Tibial artery (tissue), 4 donors: Measurements from ENCODE around the gene DCUN1D4.

Experiments used
- DNase-seq, 2 donors: peaks; one replicate each; pipeline ENCODE4 v3.0.0-alpha.2; 2019
- H3K27ac ChIP-seq, 2 donors: fragments of 200-600 bp; sonication (generic) in 1 of 2; 1 replicate in 1 of 2; 2 replicates in 1 of 2; pipeline ENCODE4 v1.5.1; 2018 to 2019; ENCODE audit warnings: mild to moderate bottlenecking in 1 of 2
- H3K27me3 ChIP-seq, 2 donors: fragments of 200-600 bp; sonication (generic) in 1 of 2; one replicate each; pipeline versions ENCODE4 v1.5.1 to v1.6.0; 2016 to 2019
- H3K36me3 ChIP-seq, 3 donors: fragments of 200-600 bp; sonication (generic) in 2 of 3; one replicate each; pipeline ENCODE4 v1.5.1; 2016 to 2019; ENCODE audit warnings: mild to moderate bottlenecking in 2 of 3
- H3K4me1 ChIP-seq, 4 donors: fragments of 200-600 bp; sonication (generic) in 2 of 4; 1 replicate in 3 of 4; 2 replicates in 1 of 4; pipeline ENCODE4 v1.5.1; 2016 to 2019
- H3K4me3 ChIP-seq, 2 donors: fragments of 200-600 bp; sonication (generic) in 1 of 2; 1 replicate in 1 of 2; 2 replicates in 1 of 2; pipeline ENCODE4 v1.5.1; 2018 to 2019; ENCODE audit warnings: mild to moderate bottlenecking in 2 of 2
- H3K9me3 ChIP-seq, 3 donors: fragments of 200-600 bp; sonication (generic) in 1 of 3; one replicate each; pipeline ENCODE4 v1.5.1; 2016 to 2019
- intact Hi-C: fragments of 100-400 bp; cut with DNase I; formaldehyde crosslinking; loops from one replicate; pipeline ENCODE4 v1.15.0; 2023; ENCODE audit warnings: low total_unique reads
- TF ChIP-seq, protein P1 (sequence below), 2 experiments: fragments of 200-600 bp in 1 of 2; fragments of 450-650 bp in 1 of 2; IDR thresholded peaks; one replicate each; pipeline ENCODE4 v1.5.1; 2017 to 2019; ENCODE audit warnings: antibody characterized with exemption in 2 of 2, mild to moderate bottlenecking in 1 of 2, moderate library complexity in 1 of 2

DCUN1D4 gene

GRCh38 chr4:51918251-51918650, 75.3 kb downstream of the DCUN1D4 start:
- H3K4me3 ChIP-seq, result no peak overlapping the region
- no peaks in the 10 kb centered on the region for H3K27me3 ChIP-seq
- no peak for DNase-seq
- H3K9me3 ChIP-seq, result no peaks in the 10 kb centered on the region
- TF ChIP-seq, protein P1, sequence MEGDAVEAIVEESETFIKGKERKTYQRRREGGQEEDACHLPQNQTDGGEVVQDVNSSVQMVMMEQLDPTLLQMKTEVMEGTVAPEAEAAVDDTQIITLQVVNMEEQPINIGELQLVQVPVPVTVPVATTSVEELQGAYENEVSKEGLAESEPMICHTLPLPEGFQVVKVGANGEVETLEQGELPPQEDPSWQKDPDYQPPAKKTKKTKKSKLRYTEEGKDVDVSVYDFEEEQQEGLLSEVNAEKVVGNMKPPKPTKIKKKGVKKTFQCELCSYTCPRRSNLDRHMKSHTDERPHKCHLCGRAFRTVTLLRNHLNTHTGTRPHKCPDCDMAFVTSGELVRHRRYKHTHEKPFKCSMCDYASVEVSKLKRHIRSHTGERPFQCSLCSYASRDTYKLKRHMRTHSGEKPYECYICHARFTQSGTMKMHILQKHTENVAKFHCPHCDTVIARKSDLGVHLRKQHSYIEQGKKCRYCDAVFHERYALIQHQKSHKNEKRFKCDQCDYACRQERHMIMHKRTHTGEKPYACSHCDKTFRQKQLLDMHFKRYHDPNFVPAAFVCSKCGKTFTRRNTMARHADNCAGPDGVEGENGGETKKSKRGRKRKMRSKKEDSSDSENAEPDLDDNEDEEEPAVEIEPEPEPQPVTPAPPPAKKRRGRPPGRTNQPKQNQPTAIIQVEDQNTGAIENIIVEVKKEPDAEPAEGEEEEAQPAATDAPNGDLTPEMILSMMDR (IDR thresholded peaks at IDR 0.05), result no peak
- H3K36me3 ChIP-seq, result peaks cover 23 to 43% (median 31%) of the 10 kb centered on the region in 3 donors
- no peak overlapping the region for H3K27ac ChIP-seq
- H3K4me1 ChIP-seq, result no peaks in the 10 kb centered on the region
- intact Hi-C loops, result no loop called here

GRCh38 chr4:51923343-51923742, 80.4 kb downstream of the DCUN1D4 start:
- H3K27ac ChIP-seq, result no peak overlapping the region
- H3K4me3 ChIP-seq, result no peak overlapping the region
- intact Hi-C loops, result no loop called here
- H3K4me1 ChIP-seq, result no peaks in the 10 kb centered on the region
- TF ChIP-seq, protein P1 (IDR thresholded peaks at IDR 0.05), result no peak
- H3K27me3 ChIP-seq, result no peaks in the 10 kb centered on the region
- H3K36me3 ChIP-seq, result no peaks in the 10 kb centered on the region
- no peaks in the 10 kb centered on the region for H3K9me3 ChIP-seq
- no peak for DNase-seq

- Histone ChIP-seq H3K4me3 (no peak overlapping the region), H3K9me3 (no peaks in the 10 kb centered on the region), H3K27me3 (no peaks in the 10 kb centered on the region), H3K27ac (no peak overlapping the region), H3K4me1 (peaks cover 0 to 6% (median 0%) of the 10 kb centered on the region in 4 donors), H3K36me3 (no peaks in the 10 kb centered on the region)
- intact Hi-C loops, result no loop called here
- TF ChIP-seq, protein P1 (IDR thresholded peaks at IDR 0.05), result no peak
- no peak for DNase-seq
Measured at GRCh38 chr4:51925307-51925706, 82.4 kb downstream of the DCUN1D4 start.

GRCh38 chr4:51930557-51930956, 87.6 kb downstream of the DCUN1D4 start:
- peaks cover 0 to 21% (median 8%) of the 10 kb centered on the region in 4 donors for H3K4me1 ChIP-seq
- intact Hi-C loops, result no loop called here
- H3K27me3 ChIP-seq, result no peaks in the 10 kb centered on the region
- no peak for DNase-seq
- no peak overlapping the region for H3K4me3 ChIP-seq
- no peaks in the 10 kb centered on the region for H3K9me3 ChIP-seq
- TF ChIP-seq, protein P1 (IDR thresholded peaks at IDR 0.05), result no peak
- H3K36me3 ChIP-seq, result no peaks in the 10 kb centered on the region
- no peak overlapping the region for H3K27ac ChIP-seq

DNA sequence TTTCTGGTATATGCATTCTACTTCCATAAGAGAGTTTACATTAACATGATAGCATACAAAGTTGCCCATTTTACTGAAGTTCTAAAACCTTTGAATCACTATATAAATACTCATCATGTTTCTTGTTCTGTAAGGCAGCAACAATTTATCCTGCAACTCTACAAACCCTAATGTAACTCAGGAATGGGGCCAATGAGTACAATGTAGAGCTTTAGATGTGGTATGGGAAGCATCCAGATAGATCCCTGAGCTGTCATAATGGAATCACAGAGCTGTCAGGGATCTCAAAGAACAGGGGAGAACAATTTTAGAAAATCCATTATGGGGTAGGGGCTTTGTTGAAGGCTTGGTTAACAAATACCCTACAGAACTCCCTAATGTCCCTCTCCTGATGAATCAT, 88.5 kb downstream of the DCUN1D4 start:
- intact Hi-C loops, result no loop called here
- DNase-seq, result no peak
- Histone ChIP-seq H3K36me3 (no peaks in the 10 kb centered on the region), H3K9me3 (no peaks in the 10 kb centered on the region), H3K4me1 (peaks cover 0 to 21% (median 8%) of the 10 kb centered on the region in 4 donors), H3K4me3 (no peak overlapping the region), H3K27ac (no peak overlapping the region), H3K27me3 (no peaks in the 10 kb centered on the region)
- TF ChIP-seq, protein P1 (IDR thresholded peaks at IDR 0.05), result no peak

DNA sequence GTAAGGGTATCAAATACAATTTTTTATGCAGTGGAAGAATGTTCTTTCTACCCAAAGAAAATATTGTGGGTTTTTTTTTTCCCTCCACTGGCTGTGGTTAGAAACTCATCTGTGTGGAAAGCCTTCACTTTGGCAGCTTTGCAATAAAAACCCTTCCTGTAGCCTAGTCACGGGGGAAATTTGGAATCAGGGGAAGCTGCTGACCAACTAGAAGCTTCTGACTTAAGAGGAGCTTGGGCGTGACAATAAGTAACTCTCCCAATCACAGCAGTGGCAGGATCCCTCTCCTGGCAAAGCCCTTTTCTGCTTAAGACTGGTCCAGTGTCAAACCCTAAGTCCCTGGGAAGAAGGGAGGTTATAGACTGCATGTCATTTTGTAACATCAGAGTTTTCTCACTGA, 89.3 kb downstream of the DCUN1D4 start:
- Histone ChIP-seq H3K36me3 (no peaks in the 10 kb centered on the region), H3K4me1 (peaks cover 0 to 21% (median 8%) of the 10 kb centered on the region in 4 donors), H3K9me3 (no peaks in the 10 kb centered on the region), H3K4me3 (no peak overlapping the region), H3K27ac (peak overlapping the region in 1 of 2 donors; percentile 41), H3K27me3 (no peaks in the 10 kb centered on the region)
- intact Hi-C loops, result no loop called here
- TF ChIP-seq, protein P1 (IDR thresholded peaks at IDR 0.05), result no peak
- DNase-seq, result peak; percentile 46 to 72
